Thyroid gland (tissue), 4 donors: ENCODE data around the gene RFX7.

Experiments used
- POLR2A ChIP-seq, 2 donors: fragments of 450-650 bp; IDR thresholded peaks; one replicate each; pipeline ENCODE4 v1.6.1; 2017; ENCODE audit warnings: antibody characterized with exemption in 2 of 2, mild to moderate bottlenecking in 2 of 2, moderate library complexity in 1 of 2
- TF ChIP-seq, protein P1 (sequence below), 6 experiments: fragments of 200-600 bp in 3 of 6; fragments of 450-650 bp in 3 of 6; sonication (generic) in 3 of 6; IDR thresholded peaks; one replicate each; pipeline ENCODE4 v1.5.1; 2016 to 2019; ENCODE audit warnings: antibody characterized with exemption in 6 of 6, mild to moderate bottlenecking in 2 of 6, inconsistent platforms in 1 of 6, moderate library complexity in 1 of 6

DNA sequence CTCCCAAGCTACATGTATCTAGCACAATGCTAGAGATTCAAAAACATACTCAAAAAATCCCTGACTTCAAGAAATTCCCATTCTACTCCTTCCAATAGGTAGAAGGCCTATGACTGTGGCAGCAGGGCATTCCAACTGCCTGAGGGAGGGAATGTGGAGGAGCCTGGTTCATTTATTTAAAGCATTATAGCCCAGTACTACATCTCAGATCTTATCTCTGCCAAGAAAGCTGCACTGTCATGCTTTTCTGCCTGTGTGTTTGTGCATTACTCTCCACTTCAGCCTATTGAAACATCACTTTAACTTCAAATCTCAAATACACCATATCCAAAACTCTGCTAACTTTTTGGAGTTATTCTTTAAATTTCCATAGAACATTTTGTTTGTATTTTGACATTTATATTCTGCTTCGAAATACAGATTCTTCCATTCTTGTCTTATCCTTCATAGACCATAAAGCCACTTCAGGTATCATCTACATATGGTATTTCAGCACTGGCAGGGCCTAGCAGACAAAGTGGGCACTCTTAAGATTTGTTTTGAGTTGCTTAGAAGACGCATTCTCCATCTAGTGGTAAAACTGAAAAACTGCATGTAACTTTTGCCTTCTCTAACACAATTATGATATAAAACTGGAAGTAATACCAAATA lies 191.2 kb downstream of the RFX7 start:
- no peak for TF ChIP-seq POLR2A (IDR thresholded peaks at IDR 0.05)
- TF ChIP-seq, protein P1, sequence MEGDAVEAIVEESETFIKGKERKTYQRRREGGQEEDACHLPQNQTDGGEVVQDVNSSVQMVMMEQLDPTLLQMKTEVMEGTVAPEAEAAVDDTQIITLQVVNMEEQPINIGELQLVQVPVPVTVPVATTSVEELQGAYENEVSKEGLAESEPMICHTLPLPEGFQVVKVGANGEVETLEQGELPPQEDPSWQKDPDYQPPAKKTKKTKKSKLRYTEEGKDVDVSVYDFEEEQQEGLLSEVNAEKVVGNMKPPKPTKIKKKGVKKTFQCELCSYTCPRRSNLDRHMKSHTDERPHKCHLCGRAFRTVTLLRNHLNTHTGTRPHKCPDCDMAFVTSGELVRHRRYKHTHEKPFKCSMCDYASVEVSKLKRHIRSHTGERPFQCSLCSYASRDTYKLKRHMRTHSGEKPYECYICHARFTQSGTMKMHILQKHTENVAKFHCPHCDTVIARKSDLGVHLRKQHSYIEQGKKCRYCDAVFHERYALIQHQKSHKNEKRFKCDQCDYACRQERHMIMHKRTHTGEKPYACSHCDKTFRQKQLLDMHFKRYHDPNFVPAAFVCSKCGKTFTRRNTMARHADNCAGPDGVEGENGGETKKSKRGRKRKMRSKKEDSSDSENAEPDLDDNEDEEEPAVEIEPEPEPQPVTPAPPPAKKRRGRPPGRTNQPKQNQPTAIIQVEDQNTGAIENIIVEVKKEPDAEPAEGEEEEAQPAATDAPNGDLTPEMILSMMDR (IDR thresholded peaks at IDR 0.05), result peak; percentile 46 to 76 (median 57)
